HEK293T (cell line): Measurements from ENCODE around the gene SH3RF3.

ENCODE experiments used
- CTCF ChIA-PET: fragments of 350-600 bp; formaldehyde crosslinking; extraction: SDS; loops from one replicate; lab custom pipeline; 2021; ENCODE audit warnings: antibody characterized with exemption, inconsistent platforms; lab: Yijun Ruan, JAX
- POLR2A ChIA-PET: fragments of 350-600 bp; formaldehyde crosslinking; extraction: SDS; loops from one replicate; lab custom pipeline; 2020; ENCODE audit warnings: antibody characterized with exemption, inconsistent platforms; lab: Yijun Ruan, JAX
- DNase-seq: peaks from one replicate; pipeline ENCODE4 v3.0.0; 2012; ENCODE audit warnings: mixed read lengths; ENCODE audit errors: extremely low spot score
- ARNT ChIP-seq: fragments of 450-650 bp; IDR thresholded peaks from 2 replicates; pipeline ENCODE4 v1.6.1; 2017; ENCODE audit warnings: mild to moderate bottlenecking
- BHLHE40 ChIP-seq: fragments of 450-650 bp; IDR thresholded peaks from 2 replicates; pipeline ENCODE4 v1.6.1; 2016; ENCODE audit warnings: mild to moderate bottlenecking, moderate library complexity, borderline replicate concordance
- CTBP1 ChIP-seq: fragments of 450-650 bp; IDR thresholded peaks from 2 replicates; pipeline ENCODE4 v1.6.1; 2016; ENCODE audit warnings: borderline replicate concordance
- ELF4 ChIP-seq: fragments of 450-650 bp; IDR thresholded peaks from 2 replicates; pipeline ENCODE4 v1.6.1; 2017; ENCODE audit warnings: antibody characterized with exemption
- FOXA1 ChIP-seq: fragments of 450-650 bp; IDR thresholded peaks from 2 replicates; pipeline ENCODE4 v1.6.1; 2016; ENCODE audit warnings: mild to moderate bottlenecking
- FOXK2 ChIP-seq: fragments of 450-650 bp; IDR thresholded peaks from 2 replicates; pipeline ENCODE4 v1.6.1; 2016; ENCODE audit warnings: mild to moderate bottlenecking
- FOXM1 ChIP-seq: fragments of 450-650 bp; IDR thresholded peaks from 2 replicates; pipeline ENCODE4 v1.6.1; 2017; ENCODE audit warnings: mild to moderate bottlenecking, borderline replicate concordance
- HDGF ChIP-seq: fragments of 450-650 bp; IDR thresholded peaks from 2 replicates; pipeline ENCODE4 v1.6.1; 2017; ENCODE audit warnings: antibody characterized with exemption, borderline replicate concordance
- L3MBTL2 ChIP-seq: fragments of 450-650 bp; conservative IDR thresholded peaks from 2 replicates; pipeline ENCODE4 v1.6.1; 2016; ENCODE audit warnings: mild to moderate bottlenecking
- LEF1 ChIP-seq: fragments of 450-650 bp; IDR thresholded peaks from 2 replicates; pipeline ENCODE4 v1.6.1; 2017; ENCODE audit warnings: mild to moderate bottlenecking, borderline replicate concordance
- NFRKB ChIP-seq: fragments of 450-650 bp; IDR thresholded peaks from 2 replicates; pipeline ENCODE4 v1.6.1; 2016; ENCODE audit warnings: mild to moderate bottlenecking, moderate library complexity
- PKNOX1 ChIP-seq: fragments of 450-650 bp; IDR thresholded peaks from 2 replicates; pipeline ENCODE4 v1.6.1; 2016
- SP1 ChIP-seq: fragments of 450-650 bp; IDR thresholded peaks from 2 replicates; pipeline ENCODE4 v1.6.1; 2017
- SUZ12 ChIP-seq: fragments of 450-650 bp; IDR thresholded peaks from 2 replicates; pipeline ENCODE4 v1.6.1; 2016; ENCODE audit warnings: mild to moderate bottlenecking
- TARDBP ChIP-seq: fragments of 450-650 bp; IDR thresholded peaks from 2 replicates; pipeline ENCODE4 v1.6.1; 2016
- ZNF384 ChIP-seq: fragments of 450-650 bp; IDR thresholded peaks from 2 replicates; pipeline ENCODE4 v1.6.1; 2016

Gene SH3RF3

GRCh38 chr2:109306190-109306589 lies 177.2 kb downstream of the SH3RF3 start:
- POLR2A ChIA-PET: no interaction called here
- TF ChIP-seq ELF4 (no peak), ZNF384 (no peak), FOXM1 (no peak), TARDBP (no peak), FOXK2 (no peak), NFRKB (no peak), L3MBTL2 (no peak), PKNOX1 (no peak), CTBP1 (no peak), ARNT (no peak), BHLHE40 (no peak), FOXA1 (no peak), HDGF (no peak), SP1 (no peak), SUZ12 (no peak), LEF1 (no peak)
- DNase-seq: no peak
- CTCF ChIA-PET: interaction anchor here (0.6 to 0.7 kb wide), 2 partner anchors 208 to 421 kb away, joined by 3 read pairs; no protein-coding TSS in a partner anchor

- TF ChIP-seq FOXA1 (no peak), SP1 (no peak), NFRKB (no peak), CTBP1 (no peak), FOXM1 (no peak), HDGF (no peak), TARDBP (no peak)
- no peak for DNase-seq
- ChIA-PET CTCF (no interaction called here), POLR2A (no interaction called here)
These were observed 182.8 kb downstream of the SH3RF3 start for GRCh38 chr2:109311771-109312170.

GRCh38 chr2:109312902-109313301 lies 183.9 kb downstream of the SH3RF3 start:
- DNase-seq: no peak
- no peak for TF ChIP-seq ELF4
- TF ChIP-seq BHLHE40: no peak
- TF ChIP-seq TARDBP: no peak
- TF ChIP-seq FOXM1: no peak
- TF ChIP-seq FOXK2: no peak
- no peak for TF ChIP-seq SP1
- TF ChIP-seq ZNF384: no peak
- no peak for TF ChIP-seq L3MBTL2
- no peak for TF ChIP-seq NFRKB
- TF ChIP-seq SUZ12: no peak
- no peak for TF ChIP-seq CTBP1
- no peak for TF ChIP-seq FOXA1
- no peak for TF ChIP-seq HDGF
- ChIA-PET POLR2A (no interaction called here), CTCF (no interaction called here)

- ChIA-PET POLR2A (no interaction called here), CTCF (no interaction called here)
- no peak for DNase-seq
- no peak for TF ChIP-seq ELF4
- no peak for TF ChIP-seq SP1
These were observed 184.3 kb downstream of the SH3RF3 start for GRCh38 chr2:109313343-109313742.

GRCh38 chr2:109316091-109316490 lies 187.1 kb downstream of the SH3RF3 start:
- TF ChIP-seq ZNF384: no peak
- TF ChIP-seq ELF4: no peak
- no peak for TF ChIP-seq L3MBTL2
- TF ChIP-seq SUZ12: no peak
- TF ChIP-seq TARDBP: no peak
- TF ChIP-seq SP1: no peak
- TF ChIP-seq ARNT: no peak
- TF ChIP-seq NFRKB: no peak
- no peak for TF ChIP-seq FOXM1
- no peak for TF ChIP-seq LEF1
- TF ChIP-seq PKNOX1: no peak
- no peak for TF ChIP-seq HDGF
- TF ChIP-seq CTBP1: no peak
- TF ChIP-seq FOXK2: no peak
- CTCF ChIA-PET: no interaction called here
- DNase-seq: no peak
- POLR2A ChIA-PET: no interaction called here

GRCh38 chr2:109317471-109318095 lies 188.6 kb downstream of the SH3RF3 start:
- DNase-seq: no peak
- no peak for TF ChIP-seq PKNOX1
- no peak for TF ChIP-seq ARNT
- no peak for TF ChIP-seq CTBP1
- TF ChIP-seq SP1: no peak
- TF ChIP-seq ELF4: no peak
- POLR2A ChIA-PET: no interaction called here
- CTCF ChIA-PET: no interaction called here
